ENCODE results near the gene RASSF3. TPM values are rescaled to one million over a fixed set of nuclear protein-coding genes. Genes with fewer than 3 reads are reported as not detected.

Gene RASSF3
- total and polyA plus RNA-seq, 2 donors, result 9.4 to 22.8 TPM

DNA sequence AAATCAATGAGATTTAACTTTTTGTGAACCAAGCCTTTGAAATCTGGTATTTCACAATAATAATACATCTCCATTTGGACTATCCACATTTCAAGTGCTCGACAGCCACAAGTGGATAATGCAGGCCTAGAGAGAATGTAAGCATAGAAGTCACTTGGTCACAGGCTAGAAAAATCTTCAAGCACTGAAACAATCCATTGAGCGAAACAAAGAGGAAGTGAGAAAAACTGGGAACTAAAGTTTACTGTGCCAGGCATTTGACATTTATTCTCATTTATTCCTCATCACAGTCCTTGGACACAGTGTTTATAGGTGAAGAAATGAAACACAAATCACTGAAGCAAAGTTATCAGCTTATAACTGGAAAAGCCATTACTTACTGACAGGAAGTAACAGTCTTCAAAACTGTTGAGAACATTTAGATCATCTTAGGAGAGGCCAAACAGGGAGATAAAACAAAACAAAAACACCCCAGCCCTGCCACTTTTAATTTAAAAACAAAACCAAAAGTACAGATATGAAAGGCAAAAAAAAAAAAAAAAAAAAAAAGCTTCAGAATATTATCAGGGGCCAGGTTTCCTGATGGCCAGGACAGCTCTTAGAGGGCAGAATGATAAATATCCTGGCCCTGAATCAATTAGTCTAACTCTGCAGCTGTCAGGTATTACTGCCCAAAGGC lies 119.8 kb downstream of the RASSF3 start:
- H3K4me1 ChIP-seq (ENCODE audit: control insufficient read depth in 2 of 2, insufficient read depth in 2 of 2, low read length in 2 of 2), result no peaks in the 10 kb centered on the region
- no peaks in the 10 kb centered on the region for H3K9me3 ChIP-seq (ENCODE audit: control insufficient read depth in 2 of 2, insufficient read depth in 1 of 2, low read length in 1 of 2)
- DNase-seq (ENCODE audit: low read depth in 6 of 9, low spot score in 9 of 9), result peak in 1 of 9 donors; percentile 6
- no peak overlapping the region for H3K4me3 ChIP-seq (ENCODE audit: low read length in 2 of 2)
- H3K27me3 ChIP-seq (ENCODE audit: control insufficient read depth in 2 of 2, insufficient read depth in 1 of 2, low read length in 1 of 2), result no peaks in the 10 kb centered on the region
- no peak overlapping the region for H3K27ac ChIP-seq (ENCODE audit: low read depth in 1 of 2, low read length in 1 of 2)
- H3K36me3 ChIP-seq (ENCODE audit: control insufficient read depth in 2 of 2, insufficient read depth in 2 of 2, low read length in 1 of 2), result no peaks in the 10 kb centered on the region
- 95% methylated on average over 2 of the region's 2 CpGs for WGBS

DNA sequence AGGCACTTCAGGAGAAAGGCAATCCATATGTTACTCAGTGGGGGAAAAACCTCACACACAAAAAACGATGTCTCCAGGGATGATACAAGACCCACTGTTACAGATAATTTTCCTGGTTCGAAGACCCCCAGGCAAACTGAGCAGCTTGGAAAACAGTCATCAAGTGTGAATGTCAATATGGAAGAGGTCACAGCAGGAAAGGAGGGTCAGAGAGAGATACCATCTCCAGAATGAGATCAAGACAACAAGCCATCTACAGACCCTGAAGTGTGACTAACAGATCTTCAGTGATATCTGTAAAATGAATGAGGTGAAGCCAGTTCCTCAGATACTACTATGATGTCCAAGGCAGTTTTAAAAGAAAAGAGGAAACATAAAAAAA lies 120.3 kb downstream of the RASSF3 start:
- DNase-seq (ENCODE audit: low read depth in 6 of 9, low spot score in 9 of 9), result no peak
- Histone ChIP-seq H3K27ac (ENCODE audit: low read depth in 1 of 2, low read length in 1 of 2) (no peak overlapping the region), H3K36me3 (ENCODE audit: control insufficient read depth in 2 of 2, insufficient read depth in 2 of 2, low read length in 1 of 2) (no peaks in the 10 kb centered on the region), H3K4me3 (ENCODE audit: low read length in 2 of 2) (no peak overlapping the region), H3K9me3 (ENCODE audit: control insufficient read depth in 2 of 2, insufficient read depth in 1 of 2, low read length in 1 of 2) (no peaks in the 10 kb centered on the region), H3K27me3 (ENCODE audit: control insufficient read depth in 2 of 2, insufficient read depth in 1 of 2, low read length in 1 of 2) (no peaks in the 10 kb centered on the region), H3K4me1 (ENCODE audit: control insufficient read depth in 2 of 2, insufficient read depth in 2 of 2, low read length in 2 of 2) (no peaks in the 10 kb centered on the region)
- WGBS, result 90% methylated on average over 2 of the region's 2 CpGs

- peaks cover 0 to 10% of the 10 kb centered on the region in 2 donors for H3K36me3 ChIP-seq (ENCODE audit: control insufficient read depth in 2 of 2, insufficient read depth in 2 of 2, low read length in 1 of 2)
- over 99% methylated on average over 4 of the region's 4 CpGs for WGBS
Measured at GRCh38 chr12:64731683-64732082, 121.4 kb downstream of the RASSF3 start.

GRCh38 chr12:64733857-64734256 lies 123.6 kb downstream of the RASSF3 start:
- Histone ChIP-seq H3K36me3 (ENCODE audit: control insufficient read depth in 2 of 2, insufficient read depth in 2 of 2, low read length in 1 of 2) (peaks cover 0 to 16% of the 10 kb centered on the region in 2 donors), H3K4me1 (ENCODE audit: control insufficient read depth in 2 of 2, insufficient read depth in 2 of 2, low read length in 2 of 2) (no peaks in the 10 kb centered on the region), H3K27me3 (ENCODE audit: control insufficient read depth in 2 of 2, insufficient read depth in 1 of 2, low read length in 1 of 2) (no peaks in the 10 kb centered on the region), H3K9me3 (ENCODE audit: control insufficient read depth in 2 of 2, insufficient read depth in 1 of 2, low read length in 1 of 2) (no peaks in the 10 kb centered on the region), H3K4me3 (ENCODE audit: low read length in 2 of 2) (no peak overlapping the region), H3K27ac (ENCODE audit: low read depth in 1 of 2, low read length in 1 of 2) (no peak overlapping the region)
- no peak for DNase-seq (ENCODE audit: low read depth in 6 of 9, low spot score in 9 of 9)
- 97% methylated on average over 4 of the region's 4 CpGs for WGBS

More at GRCh38 chr12:64731683-64732082, 121.4 kb downstream of the RASSF3 start:
- no peak for DNase-seq (ENCODE audit: low read depth in 6 of 9, low spot score in 9 of 9)
- Histone ChIP-seq H3K4me3 (ENCODE audit: low read length in 2 of 2) (no peak overlapping the region), H3K9me3 (ENCODE audit: control insufficient read depth in 2 of 2, insufficient read depth in 1 of 2, low read length in 1 of 2) (no peaks in the 10 kb centered on the region), H3K4me1 (ENCODE audit: control insufficient read depth in 2 of 2, insufficient read depth in 2 of 2, low read length in 2 of 2) (no peaks in the 10 kb centered on the region), H3K27ac (ENCODE audit: low read depth in 1 of 2, low read length in 1 of 2) (no peak overlapping the region), H3K27me3 (ENCODE audit: control insufficient read depth in 2 of 2, insufficient read depth in 1 of 2, low read length in 1 of 2) (no peaks in the 10 kb centered on the region)

DNA sequence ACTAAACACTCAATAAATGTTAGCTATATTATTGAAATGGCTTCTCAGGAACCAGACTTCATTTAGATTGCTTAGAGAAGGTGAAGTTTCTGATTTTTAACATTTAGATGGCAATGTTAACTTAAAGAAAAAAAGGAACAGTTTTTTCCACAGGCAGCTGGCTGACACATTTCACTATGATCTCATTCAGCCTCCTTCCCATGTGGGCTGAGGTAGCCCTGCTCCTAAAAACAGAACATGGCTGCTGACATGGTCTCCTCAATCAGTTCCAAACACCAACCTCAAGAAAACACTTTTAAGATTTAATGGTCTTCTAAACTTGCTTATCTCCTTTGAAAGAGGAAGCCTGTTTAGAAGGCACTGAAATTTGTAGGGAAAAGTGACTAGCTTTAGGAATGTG lies 125.1 kb downstream of the RASSF3 start:
- Histone ChIP-seq H3K4me1 (ENCODE audit: control insufficient read depth in 2 of 2, insufficient read depth in 2 of 2, low read length in 2 of 2) (no peaks in the 10 kb centered on the region), H3K4me3 (ENCODE audit: low read length in 2 of 2) (no peak overlapping the region), H3K36me3 (ENCODE audit: control insufficient read depth in 2 of 2, insufficient read depth in 2 of 2, low read length in 1 of 2) (peaks cover 5 to 30% of the 10 kb centered on the region in 2 donors), H3K27me3 (ENCODE audit: control insufficient read depth in 2 of 2, insufficient read depth in 1 of 2, low read length in 1 of 2) (no peaks in the 10 kb centered on the region), H3K27ac (ENCODE audit: low read depth in 1 of 2, low read length in 1 of 2) (no peak overlapping the region), H3K9me3 (ENCODE audit: control insufficient read depth in 2 of 2, insufficient read depth in 1 of 2, low read length in 1 of 2) (no peaks in the 10 kb centered on the region)
- no peak for DNase-seq (ENCODE audit: low read depth in 6 of 9, low spot score in 9 of 9)

DNA sequence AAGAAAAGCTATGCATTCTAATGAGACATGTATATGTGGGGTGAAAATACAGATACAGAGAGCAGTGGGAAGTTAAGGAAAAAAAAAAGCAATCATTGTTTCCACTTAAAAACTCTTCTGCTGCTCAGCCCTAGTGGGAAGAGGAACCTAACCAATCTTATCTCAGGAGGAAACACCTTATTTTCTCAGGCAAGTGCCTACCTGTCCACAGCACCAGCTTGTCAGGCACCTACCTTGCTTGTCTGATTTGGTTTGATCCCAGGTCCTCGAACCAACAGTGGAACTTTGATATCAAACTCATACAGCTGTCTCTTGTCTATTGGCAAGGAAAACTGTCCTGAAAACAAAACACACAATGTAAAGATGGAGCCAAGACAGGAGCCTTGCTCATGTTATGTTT lies 126.5 kb downstream of the RASSF3 start:
- Histone ChIP-seq H3K9me3 (ENCODE audit: control insufficient read depth in 2 of 2, insufficient read depth in 1 of 2, low read length in 1 of 2) (no peaks in the 10 kb centered on the region), H3K36me3 (ENCODE audit: control insufficient read depth in 2 of 2, insufficient read depth in 2 of 2, low read length in 1 of 2) (peaks cover 5 to 33% of the 10 kb centered on the region in 2 donors), H3K27ac (ENCODE audit: low read depth in 1 of 2, low read length in 1 of 2) (no peak overlapping the region), H3K4me1 (ENCODE audit: control insufficient read depth in 2 of 2, insufficient read depth in 2 of 2, low read length in 2 of 2) (no peaks in the 10 kb centered on the region), H3K27me3 (ENCODE audit: control insufficient read depth in 2 of 2, insufficient read depth in 1 of 2, low read length in 1 of 2) (no peaks in the 10 kb centered on the region), H3K4me3 (ENCODE audit: low read length in 2 of 2) (no peak overlapping the region)
- no peak for DNase-seq (ENCODE audit: low read depth in 6 of 9, low spot score in 9 of 9)
- WGBS, result 79% methylated on average over 1 of the region's 1 CpG

GRCh38 chr12:64737539-64737938 lies 127.2 kb downstream of the RASSF3 start:
- Histone ChIP-seq H3K36me3 (ENCODE audit: control insufficient read depth in 2 of 2, insufficient read depth in 2 of 2, low read length in 1 of 2) (peaks cover 8 to 36% of the 10 kb centered on the region in 2 donors), H3K4me1 (ENCODE audit: control insufficient read depth in 2 of 2, insufficient read depth in 2 of 2, low read length in 2 of 2) (no peaks in the 10 kb centered on the region), H3K27ac (ENCODE audit: low read depth in 1 of 2, low read length in 1 of 2) (no peak overlapping the region), H3K27me3 (ENCODE audit: control insufficient read depth in 2 of 2, insufficient read depth in 1 of 2, low read length in 1 of 2) (no peaks in the 10 kb centered on the region), H3K9me3 (ENCODE audit: control insufficient read depth in 2 of 2, insufficient read depth in 1 of 2, low read length in 1 of 2) (no peaks in the 10 kb centered on the region), H3K4me3 (ENCODE audit: low read length in 2 of 2) (no peak overlapping the region)
- peak in 2 of 9 donors; percentile 18 to 37 for DNase-seq (ENCODE audit: low read depth in 6 of 9, low spot score in 9 of 9)
- 48% methylated on average over 1 of the region's 1 CpG for WGBS

DNA sequence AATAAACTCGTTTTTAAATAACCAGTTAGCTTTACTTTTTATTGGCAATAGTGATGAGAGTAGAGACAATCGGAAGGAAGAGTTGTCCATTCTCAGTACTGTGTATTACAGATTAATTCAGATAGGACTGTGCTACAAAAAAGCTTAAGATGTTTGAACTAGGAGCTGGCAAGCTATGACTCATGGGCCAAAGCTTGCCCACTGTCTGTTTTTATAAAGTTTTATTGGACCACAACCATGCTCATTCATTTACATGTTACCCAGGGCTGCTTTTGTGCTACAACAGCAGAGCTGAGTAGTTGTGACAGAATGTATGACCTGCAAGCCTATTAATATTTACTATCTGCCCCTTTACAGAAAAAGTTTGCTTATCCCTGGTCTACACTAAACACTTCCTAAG lies 129.5 kb downstream of the RASSF3 start:
- no peak for DNase-seq (ENCODE audit: low read depth in 6 of 9, low spot score in 9 of 9)
- peaks cover 13 to 54% of the 10 kb centered on the region in 2 donors for H3K36me3 ChIP-seq (ENCODE audit: control insufficient read depth in 2 of 2, insufficient read depth in 2 of 2, low read length in 1 of 2)
- no peaks in the 10 kb centered on the region for H3K27me3 ChIP-seq (ENCODE audit: control insufficient read depth in 2 of 2, insufficient read depth in 1 of 2, low read length in 1 of 2)
- H3K27ac ChIP-seq (ENCODE audit: low read depth in 1 of 2, low read length in 1 of 2), result no peak overlapping the region
- H3K9me3 ChIP-seq (ENCODE audit: control insufficient read depth in 2 of 2, insufficient read depth in 1 of 2, low read length in 1 of 2), result no peaks in the 10 kb centered on the region
- H3K4me3 ChIP-seq (ENCODE audit: low read length in 2 of 2), result no peak overlapping the region
- no peaks in the 10 kb centered on the region for H3K4me1 ChIP-seq (ENCODE audit: control insufficient read depth in 2 of 2, insufficient read depth in 2 of 2, low read length in 2 of 2)
- 96% methylated on average over 2 of the region's 2 CpGs for WGBS

DNA sequence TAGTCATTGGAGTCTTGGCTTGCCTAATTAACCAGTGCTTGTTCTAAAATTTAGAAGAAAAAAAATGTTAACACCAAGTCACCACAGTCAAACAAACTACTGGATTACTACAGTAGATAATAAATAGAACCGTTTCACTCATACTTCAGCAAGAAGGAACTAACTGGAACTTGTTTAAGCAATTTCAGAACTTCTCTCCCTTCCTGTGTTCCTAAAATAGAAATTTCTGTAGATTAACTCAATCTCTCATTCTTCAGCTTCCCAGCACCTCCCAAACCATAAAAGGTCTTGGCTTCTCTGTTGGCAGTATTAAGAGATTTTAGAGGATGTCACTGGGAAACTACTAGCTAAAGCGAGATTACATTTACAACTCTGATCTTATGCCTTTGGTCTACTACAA lies 130.4 kb downstream of the RASSF3 start:
- no peak for DNase-seq (ENCODE audit: low read depth in 6 of 9, low spot score in 9 of 9)
- no peaks in the 10 kb centered on the region for H3K27me3 ChIP-seq (ENCODE audit: control insufficient read depth in 2 of 2, insufficient read depth in 1 of 2, low read length in 1 of 2)
- H3K36me3 ChIP-seq (ENCODE audit: control insufficient read depth in 2 of 2, insufficient read depth in 2 of 2, low read length in 1 of 2), result peaks cover 16 to 59% of the 10 kb centered on the region in 2 donors
- H3K4me1 ChIP-seq (ENCODE audit: control insufficient read depth in 2 of 2, insufficient read depth in 2 of 2, low read length in 2 of 2), result no peaks in the 10 kb centered on the region
- 72% methylated on average over 2 of the region's 2 CpGs for WGBS
- no peaks in the 10 kb centered on the region for H3K9me3 ChIP-seq (ENCODE audit: control insufficient read depth in 2 of 2, insufficient read depth in 1 of 2, low read length in 1 of 2)
- H3K27ac ChIP-seq (ENCODE audit: low read depth in 1 of 2, low read length in 1 of 2), result no peak overlapping the region
- no peak overlapping the region for H3K4me3 ChIP-seq (ENCODE audit: low read length in 2 of 2)

Data from thymus (tissue), 11 donors.